Measurements from ENCODE around the gene HIGD1B. TPM values are rescaled to one million over a fixed set of nuclear protein-coding genes. Genes with fewer than 3 reads are reported as not detected.

HIGD1B gene
- total and polyA plus RNA-seq, 2 of the 4 experiments (the other 2 are of a cell fraction): not detected

DNA sequence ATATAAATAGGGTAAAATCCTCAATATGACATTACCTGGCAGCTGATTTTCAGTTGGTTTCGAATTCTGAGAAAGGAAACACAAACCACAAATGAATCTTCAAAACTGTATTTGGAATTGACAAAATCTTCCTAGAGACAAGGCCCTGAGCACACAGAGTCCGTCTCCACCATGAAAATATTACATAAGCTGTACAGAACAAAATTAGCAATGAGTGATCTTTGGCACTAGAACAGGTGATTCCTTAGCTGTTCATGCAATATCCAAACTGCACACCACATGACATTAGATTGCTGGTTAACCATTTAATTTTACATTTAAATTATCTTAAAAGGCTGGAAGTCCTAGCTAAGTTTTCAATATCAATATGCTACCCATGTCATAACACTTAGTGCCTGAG lies 49.3 kb upstream of the HIGD1B start:
- POLR2A ChIA-PET (ENCODE audit: unreplicated experiment): no interaction called here
- intact Hi-C loops (cut with micrococcal nuclease): no loop called here
- no peak overlapping the region for H2BK20ac ChIP-seq (ENCODE audit: low read depth, low read length)

More for the DNA sequence above, 49.3 kb upstream of the HIGD1B start:
- Histone ChIP-seq H3K27me3 (ENCODE audit: control insufficient read depth, insufficient read depth, low read length) (no peaks in the 10 kb centered on the region), H3K79me1 (ENCODE audit: low read depth in 1 of 2, low read length in 2 of 2) (peaks cover 21 to 82% of the 10 kb centered on the region in 2 experiments), H2BK5ac (ENCODE audit: low read depth, low read length, poor library complexity, severe bottlenecking) (no peak overlapping the region), H4K5ac (ENCODE audit: low read depth, low read length) (no peak overlapping the region), H3K56ac (ENCODE audit: extremely low read depth, insufficient read depth, low read length) (no peak overlapping the region), H3K4me3 (ENCODE audit: insufficient read depth, low read depth, low read length) (no peak overlapping the region), H3K23ac (ENCODE audit: low read depth, low read length) (no peak overlapping the region), H3K9me1 (ENCODE audit: insufficient read depth, low read length) (peaks cover 17% of the 10 kb centered on the region), H3K36me3 (ENCODE audit: control insufficient read depth, insufficient read depth, low read length) (peaks cover 7% of the 10 kb centered on the region), H3K18ac (ENCODE audit: low read depth, low read length) (no peak overlapping the region), H4K8ac (ENCODE audit: low read depth in 2 of 2, low read length in 2 of 2) (no peak overlapping the region), H2AK5ac (ENCODE audit: low read depth, low read length) (no peak overlapping the region), H4K20me1 (ENCODE audit: insufficient read depth, low read length) (peaks cover 8% of the 10 kb centered on the region), H2AFZ (replicated peaks; ENCODE audit: low read length, poor library complexity) (no peak overlapping the region), H3K27ac (ENCODE audit: insufficient read depth, low read length) (no peak overlapping the region), H3K4me1 (ENCODE audit: control insufficient read depth, insufficient read depth, low read length) (peaks cover 21% of the 10 kb centered on the region), H2AK9ac (replicated peaks; ENCODE audit: low read depth, low read length, poor library complexity) (no peak overlapping the region), H3K4me2 (ENCODE audit: low read depth, low read length) (no peak overlapping the region), H3K9me3 (ENCODE audit: control insufficient read depth, insufficient read depth, low read length) (no peaks in the 10 kb centered on the region), H3K9ac (ENCODE audit: low read depth, low read length) (no peak overlapping the region), H2BK120ac (ENCODE audit: low read depth, low read length) (no peak overlapping the region), H4K91ac (ENCODE audit: insufficient read depth, low read depth, low read length) (no peak overlapping the region), H2BK15ac (ENCODE audit: low read depth, low read length) (no peak overlapping the region), H3K14ac (replicated peaks; ENCODE audit: low read depth, low read length) (no peak overlapping the region), H3K4ac (ENCODE audit: low read depth, low read length) (no peak overlapping the region)
- DNase-seq: no peak
- no peak for TF ChIP-seq RFX5 (IDR thresholded peaks at IDR 0.05; ENCODE audit: low read depth, low read length)
- TF ChIP-seq, protein P1, sequence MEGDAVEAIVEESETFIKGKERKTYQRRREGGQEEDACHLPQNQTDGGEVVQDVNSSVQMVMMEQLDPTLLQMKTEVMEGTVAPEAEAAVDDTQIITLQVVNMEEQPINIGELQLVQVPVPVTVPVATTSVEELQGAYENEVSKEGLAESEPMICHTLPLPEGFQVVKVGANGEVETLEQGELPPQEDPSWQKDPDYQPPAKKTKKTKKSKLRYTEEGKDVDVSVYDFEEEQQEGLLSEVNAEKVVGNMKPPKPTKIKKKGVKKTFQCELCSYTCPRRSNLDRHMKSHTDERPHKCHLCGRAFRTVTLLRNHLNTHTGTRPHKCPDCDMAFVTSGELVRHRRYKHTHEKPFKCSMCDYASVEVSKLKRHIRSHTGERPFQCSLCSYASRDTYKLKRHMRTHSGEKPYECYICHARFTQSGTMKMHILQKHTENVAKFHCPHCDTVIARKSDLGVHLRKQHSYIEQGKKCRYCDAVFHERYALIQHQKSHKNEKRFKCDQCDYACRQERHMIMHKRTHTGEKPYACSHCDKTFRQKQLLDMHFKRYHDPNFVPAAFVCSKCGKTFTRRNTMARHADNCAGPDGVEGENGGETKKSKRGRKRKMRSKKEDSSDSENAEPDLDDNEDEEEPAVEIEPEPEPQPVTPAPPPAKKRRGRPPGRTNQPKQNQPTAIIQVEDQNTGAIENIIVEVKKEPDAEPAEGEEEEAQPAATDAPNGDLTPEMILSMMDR (conservative IDR thresholded peaks at IDR 0.05; ENCODE audit: low read depth, low read length): no peak
- TF ChIP-seq SMC3 (IDR thresholded peaks at IDR 0.05; ENCODE audit: low read depth, low read length): no peak
- TF ChIP-seq NFE2L2 (IDR thresholded peaks at IDR 0.05; ENCODE audit: low read depth, low read length): no peak
- TF ChIP-seq RCOR1 (IDR thresholded peaks at IDR 0.05; ENCODE audit: insufficient replicate concordance, low read length): no peak
- WGBS, 2 experiments (ENCODE audit: extremely low coverage in 2 of 2, insufficient read length in 1 of 2): no CpG with 5 or more reads among the region's 2 CpGs
- no TSS peak for BruUV-seq (replicated peaks)
- CTCF ChIA-PET: interaction anchor here (0.8 kb wide), 1 partner anchor 19 kb away, joined by 3 read pairs; no protein-coding TSS in a partner anchor
- in situ Hi-C loops (cut with MboI; ENCODE audit: low sequenced_read_pairs): no loop called here
- ATAC-seq (ENCODE audit: low read depth): no peak
- dilution Hi-C loops (cut with HindIII; ENCODE audit: low sequenced_read_pairs, unreplicated experiment): no loop called here

Measured in IMR-90 (cell line).